ENCODE results near the gene ZFP64.

GRCh38 chr20:52235129-52235528, 43.5 kb upstream of the ZFP64 start:
- TF ChIP-seq POLR2A (IDR thresholded peaks at IDR 0.05) = no peak
- no peak for TF ChIP-seq CTCF (IDR thresholded peaks at IDR 0.05)
- TF ChIP-seq POLR2AphosphoS5 (IDR thresholded peaks at IDR 0.05) = no peak
- TF ChIP-seq EP300 (IDR thresholded peaks at IDR 0.05) = no peak

All from upper lobe of left lung (tissue), 4 donors.